MM.1S (cell line): ENCODE data around the gene IL17C.
A peak's percentile ranks its signal among the peaks of the same experiment; 100 is the strongest.

Experiments
- DNase-seq: peaks from one replicate; pipeline ENCODE4 v3.0.0-alpha.2; 2015
- H2AFZ ChIP-seq: fragments of 300-600 bp; sonication (generic); 2 replicates; pipeline ENCODE4 v1.6.0; 2016; ENCODE audit warnings: antibody characterized with exemption, low read length
- H3F3A ChIP-seq: fragments of 300-600 bp; sonication (generic); 2 replicates; pipeline ENCODE4 v1.6.1; 2016; ENCODE audit warnings: mild to moderate bottlenecking, antibody characterized with exemption, low read length, moderate library complexity, mixed read lengths; ENCODE audit not compliant: insufficient read depth
- H3K27ac ChIP-seq: fragments of 300-600 bp; sonication (generic); 2 replicates; pipeline ENCODE4 v1.5.1; 2016; ENCODE audit warnings: mild to moderate bottlenecking, low read length
- H3K27me3 ChIP-seq: fragments of 300-600 bp; sonication (generic); replicated peaks from 2 replicates; pipeline ENCODE4 v1.6.0; 2016; ENCODE audit warnings: low read length; ENCODE audit not compliant: insufficient read depth
- H3K36me3 ChIP-seq: fragments of 300-600 bp; sonication (generic); replicated peaks from 2 replicates; pipeline ENCODE4 v1.6.1; 2016; ENCODE audit warnings: mild to moderate bottlenecking, low read length, mixed read lengths; ENCODE audit not compliant: insufficient read depth
- H3K4me1 ChIP-seq: fragments of 300-600 bp; sonication (generic); 2 replicates; pipeline ENCODE4 v1.6.1; 2016; ENCODE audit warnings: low read length, mixed read lengths
- H3K4me2 ChIP-seq: fragments of 300-600 bp; sonication (generic); 2 replicates; pipeline ENCODE4 v1.6.0; 2016; ENCODE audit warnings: low read depth, low read length
- H3K4me3 ChIP-seq: fragments of 300-600 bp; sonication (generic); 2 replicates; pipeline ENCODE4 v1.5.1; 2016; ENCODE audit warnings: low read length, mixed read lengths
- H3K79me2 ChIP-seq: fragments of 300-600 bp; sonication (generic); 2 replicates; pipeline ENCODE4 v1.6.1; 2016; ENCODE audit warnings: mixed run types, low read length, mixed read lengths
- H3K9ac ChIP-seq: fragments of 300-600 bp; sonication (generic); 2 replicates; pipeline ENCODE4 v1.6.1; 2016; ENCODE audit warnings: low read length, mixed read lengths
- H3K9me2 ChIP-seq: fragments of 300-600 bp; sonication (generic); replicated peaks from 2 replicates; pipeline ENCODE4 v1.6.1; 2016; ENCODE audit warnings: mild to moderate bottlenecking, low read length, mixed read lengths; ENCODE audit not compliant: insufficient read depth
- H3K9me3 ChIP-seq: fragments of 300-600 bp; sonication (generic); replicated peaks from 2 replicates; pipeline ENCODE4 v1.6.1; 2016; ENCODE audit warnings: mild to moderate bottlenecking, low read length, mixed read lengths; ENCODE audit not compliant: insufficient read depth
- H4K20me1 ChIP-seq: fragments of 300-600 bp; sonication (generic); 2 replicates; pipeline ENCODE4 v1.6.1; 2016; ENCODE audit warnings: mild to moderate bottlenecking, low read length, moderate library complexity, mixed read lengths; ENCODE audit not compliant: insufficient read depth
- CTCF ChIP-seq: fragments of 300-600 bp; sonication (generic); IDR thresholded peaks from 2 replicates; pipeline ENCODE4 v1.5.1; 2016; ENCODE audit warnings: antibody characterized with exemption, low read length, mixed read lengths
- EZH2 ChIP-seq: fragments of 300-600 bp; sonication (generic); optimal IDR thresholded peaks from 2 replicates; pipeline ENCODE3; 2017; ENCODE audit warnings: low read depth, mild to moderate bottlenecking, antibody characterized with exemption, low read length, mixed read lengths
- EZH2phosphoT487 ChIP-seq: fragments of 300-600 bp; sonication (generic); IDR thresholded peaks from 2 replicates; pipeline ENCODE4 v1.6.1; 2018; ENCODE audit warnings: antibody characterized with exemption, low read length

IL17C gene

GRCh38 chr16:88632587-88632930 lies 5.8 kb upstream of the IL17C start:
- H3K4me1 ChIP-seq: peaks cover 8% of the 10 kb centered on the region; the same call in 1 of the 2 replicates
- no peaks in the 10 kb centered on the region for H3K27me3 ChIP-seq
- H3K9me3 ChIP-seq: no peaks in the 10 kb centered on the region
- H3K79me2 ChIP-seq: no peaks in the 10 kb centered on the region
- H3K9me2 ChIP-seq: no peaks in the 10 kb centered on the region
- TF ChIP-seq EZH2 (no peak), EZH2phosphoT487 (no peak)
- peaks cover 8% of the 10 kb centered on the region; the same call in 1 of the 2 replicates for H3F3A ChIP-seq
- H4K20me1 ChIP-seq: no peaks in the 10 kb centered on the region
- H3K9ac ChIP-seq: no peak overlapping the region
- H2AFZ ChIP-seq: no peak overlapping the region
- H3K36me3 ChIP-seq: no peaks in the 10 kb centered on the region
- H3K27ac ChIP-seq: no peak overlapping the region
- H3K4me3 ChIP-seq: no peak overlapping the region
- DNase-seq: no peak
- H3K4me2 ChIP-seq: no peak overlapping the region

- H3F3A ChIP-seq: peaks cover 8% of the 10 kb centered on the region; the same call in 1 of the 2 replicates
- H3K27ac ChIP-seq: peak overlapping the region; percentile 86
- no peak overlapping the region for H2AFZ ChIP-seq
- peak overlapping the region; percentile 69; the same call in 1 of the 2 replicates for H3K9ac ChIP-seq
- H3K4me2 ChIP-seq: peak overlapping the region; percentile 78
- H3K79me2 ChIP-seq: no peaks in the 10 kb centered on the region
- no peaks in the 10 kb centered on the region for H4K20me1 ChIP-seq
- no peaks in the 10 kb centered on the region for H3K9me2 ChIP-seq
- no peaks in the 10 kb centered on the region for H3K36me3 ChIP-seq
- peaks cover 15% of the 10 kb centered on the region for H3K4me1 ChIP-seq
- peak overlapping the region; percentile 64 for H3K4me3 ChIP-seq
- peak; percentile 52 for DNase-seq
- H3K27me3 ChIP-seq: no peaks in the 10 kb centered on the region
- no peaks in the 10 kb centered on the region for H3K9me3 ChIP-seq
- TF ChIP-seq EZH2 (no peak), CTCF (peak; percentile 48)
Measured at GRCh38 chr16:88633684-88634140, 4.7 kb upstream of the IL17C start.

GRCh38 chr16:88634141-88634993 lies 4.0 kb upstream of the IL17C start:
- peaks cover 8% of the 10 kb centered on the region; the same call in 1 of the 2 replicates for H3F3A ChIP-seq
- H3K36me3 ChIP-seq: no peaks in the 10 kb centered on the region
- no peaks in the 10 kb centered on the region for H3K79me2 ChIP-seq
- no peaks in the 10 kb centered on the region for H3K9me3 ChIP-seq
- 0 out of 2 replicates have a peak overlapping the region, but pooled peaks have one; percentile 51 for H2AFZ ChIP-seq
- peak overlapping the region; percentile 78 for H3K4me2 ChIP-seq
- peaks cover 19% of the 10 kb centered on the region for H3K4me1 ChIP-seq
- peak overlapping the region; percentile 69 for H3K9ac ChIP-seq
- no peaks in the 10 kb centered on the region for H3K9me2 ChIP-seq
- no peaks in the 10 kb centered on the region for H4K20me1 ChIP-seq
- peak overlapping the region; percentile 86 for H3K27ac ChIP-seq
- H3K27me3 ChIP-seq: no peaks in the 10 kb centered on the region
- DNase-seq: peak; percentile 42
- peak overlapping the region; percentile 64 for H3K4me3 ChIP-seq
- TF ChIP-seq CTCF: no peak
- TF ChIP-seq EZH2: no peak
- no peak for TF ChIP-seq EZH2phosphoT487
